SK-N-SH (cell line): ENCODE data around the gene URAD.

ENCODE experiments used
- EZH2phosphoT487 ChIP-seq: fragments of 200-600 bp; sonication (generic); IDR thresholded peaks from 2 replicates; pipeline ENCODE4 v1.6.1; 2017; ENCODE audit warnings: low read depth, mixed run types, mild to moderate bottlenecking, antibody characterized with exemption, moderate library complexity, borderline replicate concordance
- FOSL2 ChIP-seq: IDR thresholded peaks from 2 replicates; pipeline ENCODE4 v1.4.0; 2012; ENCODE audit warnings: low read depth, mild to moderate bottlenecking, moderate library complexity, borderline replicate concordance
- MEF2A ChIP-seq: IDR thresholded peaks from 2 replicates; pipeline ENCODE4 v1.4.0; 2012; ENCODE audit warnings: low read depth, borderline replicate concordance
- POLR2AphosphoS5 ChIP-seq: IDR thresholded peaks from 2 replicates; pipeline ENCODE4 v1.6.1; 2012; ENCODE audit warnings: low read depth, low read length
- RCOR1 ChIP-seq: fragments of 150-350 bp; IDR thresholded peaks from 2 replicates; pipeline ENCODE4 v1.6.1; 2017; ENCODE audit warnings: antibody characterized with exemption, low read length
- RFX5 ChIP-seq: IDR thresholded peaks from 2 replicates; pipeline ENCODE4 v1.6.1; 2012; ENCODE audit warnings: mild to moderate bottlenecking, improper control_type of control experiment, low read length
- RXRA ChIP-seq: IDR thresholded peaks from 2 replicates; pipeline ENCODE4 v1.4.0; 2012; ENCODE audit warnings: low read depth, mild to moderate bottlenecking, borderline replicate concordance
- YY1 ChIP-seq: IDR thresholded peaks from 2 replicates; pipeline ENCODE4 v1.4.0; 2012; ENCODE audit warnings: low read depth, mild to moderate bottlenecking
- TF ChIP-seq, protein P1 (sequence below): fragments of 150-350 bp; IDR thresholded peaks from 2 replicates; pipeline ENCODE4 v1.6.1; 2017; ENCODE audit warnings: antibody characterized with exemption, low read length, low read depth, borderline replicate concordance
- TF ChIP-seq, protein P2 (sequence below): IDR thresholded peaks from 2 replicates; pipeline ENCODE4 v1.4.0; 2012; ENCODE audit warnings: low read depth
- TF ChIP-seq, protein P3 (sequence below): IDR thresholded peaks from 2 replicates; pipeline ENCODE4 v1.6.1; 2012; ENCODE audit warnings: mild to moderate bottlenecking, low read depth, low read length, moderate library complexity
- TF ChIP-seq, protein P4 (sequence below): IDR thresholded peaks from 2 replicates; pipeline ENCODE4 v1.4.0; 2012; ENCODE audit warnings: low read depth, borderline replicate concordance
- TF ChIP-seq, protein P5 (sequence below): fragments of 200-600 bp; sonication (generic); IDR thresholded peaks from 2 replicates; pipeline ENCODE4 v1.6.1; 2017; ENCODE audit warnings: antibody characterized with exemption, mild to moderate bottlenecking, moderate library complexity

GRCh38 chr13:28037399-28037798 is 48.9 kb upstream of the URAD start:
- TF ChIP-seq RXRA: no peak
- no peak for TF ChIP-seq RFX5
- TF ChIP-seq, protein P1, sequence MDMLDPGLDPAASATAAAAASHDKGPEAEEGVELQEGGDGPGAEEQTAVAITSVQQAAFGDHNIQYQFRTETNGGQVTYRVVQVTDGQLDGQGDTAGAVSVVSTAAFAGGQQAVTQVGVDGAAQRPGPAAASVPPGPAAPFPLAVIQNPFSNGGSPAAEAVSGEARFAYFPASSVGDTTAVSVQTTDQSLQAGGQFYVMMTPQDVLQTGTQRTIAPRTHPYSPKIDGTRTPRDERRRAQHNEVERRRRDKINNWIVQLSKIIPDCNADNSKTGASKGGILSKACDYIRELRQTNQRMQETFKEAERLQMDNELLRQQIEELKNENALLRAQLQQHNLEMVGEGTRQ: no peak
- TF ChIP-seq YY1: no peak
- TF ChIP-seq, protein P2, sequence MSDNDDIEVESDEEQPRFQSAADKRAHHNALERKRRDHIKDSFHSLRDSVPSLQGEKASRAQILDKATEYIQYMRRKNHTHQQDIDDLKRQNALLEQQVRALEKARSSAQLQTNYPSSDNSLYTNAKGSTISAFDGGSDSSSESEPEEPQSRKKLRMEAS: no peak
- TF ChIP-seq POLR2AphosphoS5: no peak
- TF ChIP-seq, protein P3, sequence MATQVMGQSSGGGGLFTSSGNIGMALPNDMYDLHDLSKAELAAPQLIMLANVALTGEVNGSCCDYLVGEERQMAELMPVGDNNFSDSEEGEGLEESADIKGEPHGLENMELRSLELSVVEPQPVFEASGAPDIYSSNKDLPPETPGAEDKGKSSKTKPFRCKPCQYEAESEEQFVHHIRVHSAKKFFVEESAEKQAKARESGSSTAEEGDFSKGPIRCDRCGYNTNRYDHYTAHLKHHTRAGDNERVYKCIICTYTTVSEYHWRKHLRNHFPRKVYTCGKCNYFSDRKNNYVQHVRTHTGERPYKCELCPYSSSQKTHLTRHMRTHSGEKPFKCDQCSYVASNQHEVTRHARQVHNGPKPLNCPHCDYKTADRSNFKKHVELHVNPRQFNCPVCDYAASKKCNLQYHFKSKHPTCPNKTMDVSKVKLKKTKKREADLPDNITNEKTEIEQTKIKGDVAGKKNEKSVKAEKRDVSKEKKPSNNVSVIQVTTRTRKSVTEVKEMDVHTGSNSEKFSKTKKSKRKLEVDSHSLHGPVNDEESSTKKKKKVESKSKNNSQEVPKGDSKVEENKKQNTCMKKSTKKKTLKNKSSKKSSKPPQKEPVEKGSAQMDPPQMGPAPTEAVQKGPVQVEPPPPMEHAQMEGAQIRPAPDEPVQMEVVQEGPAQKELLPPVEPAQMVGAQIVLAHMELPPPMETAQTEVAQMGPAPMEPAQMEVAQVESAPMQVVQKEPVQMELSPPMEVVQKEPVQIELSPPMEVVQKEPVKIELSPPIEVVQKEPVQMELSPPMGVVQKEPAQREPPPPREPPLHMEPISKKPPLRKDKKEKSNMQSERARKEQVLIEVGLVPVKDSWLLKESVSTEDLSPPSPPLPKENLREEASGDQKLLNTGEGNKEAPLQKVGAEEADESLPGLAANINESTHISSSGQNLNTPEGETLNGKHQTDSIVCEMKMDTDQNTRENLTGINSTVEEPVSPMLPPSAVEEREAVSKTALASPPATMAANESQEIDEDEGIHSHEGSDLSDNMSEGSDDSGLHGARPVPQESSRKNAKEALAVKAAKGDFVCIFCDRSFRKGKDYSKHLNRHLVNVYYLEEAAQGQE: no peak
- TF ChIP-seq, protein P4, sequence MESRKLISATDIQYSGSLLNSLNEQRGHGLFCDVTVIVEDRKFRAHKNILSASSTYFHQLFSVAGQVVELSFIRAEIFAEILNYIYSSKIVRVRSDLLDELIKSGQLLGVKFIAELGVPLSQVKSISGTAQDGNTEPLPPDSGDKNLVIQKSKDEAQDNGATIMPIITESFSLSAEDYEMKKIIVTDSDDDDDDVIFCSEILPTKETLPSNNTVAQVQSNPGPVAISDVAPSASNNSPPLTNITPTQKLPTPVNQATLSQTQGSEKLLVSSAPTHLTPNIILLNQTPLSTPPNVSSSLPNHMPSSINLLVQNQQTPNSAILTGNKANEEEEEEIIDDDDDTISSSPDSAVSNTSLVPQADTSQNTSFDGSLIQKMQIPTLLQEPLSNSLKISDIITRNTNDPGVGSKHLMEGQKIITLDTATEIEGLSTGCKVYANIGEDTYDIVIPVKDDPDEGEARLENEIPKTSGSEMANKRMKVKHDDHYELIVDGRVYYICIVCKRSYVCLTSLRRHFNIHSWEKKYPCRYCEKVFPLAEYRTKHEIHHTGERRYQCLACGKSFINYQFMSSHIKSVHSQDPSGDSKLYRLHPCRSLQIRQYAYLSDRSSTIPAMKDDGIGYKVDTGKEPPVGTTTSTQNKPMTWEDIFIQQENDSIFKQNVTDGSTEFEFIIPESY: no peak
- TF ChIP-seq, protein P5, sequence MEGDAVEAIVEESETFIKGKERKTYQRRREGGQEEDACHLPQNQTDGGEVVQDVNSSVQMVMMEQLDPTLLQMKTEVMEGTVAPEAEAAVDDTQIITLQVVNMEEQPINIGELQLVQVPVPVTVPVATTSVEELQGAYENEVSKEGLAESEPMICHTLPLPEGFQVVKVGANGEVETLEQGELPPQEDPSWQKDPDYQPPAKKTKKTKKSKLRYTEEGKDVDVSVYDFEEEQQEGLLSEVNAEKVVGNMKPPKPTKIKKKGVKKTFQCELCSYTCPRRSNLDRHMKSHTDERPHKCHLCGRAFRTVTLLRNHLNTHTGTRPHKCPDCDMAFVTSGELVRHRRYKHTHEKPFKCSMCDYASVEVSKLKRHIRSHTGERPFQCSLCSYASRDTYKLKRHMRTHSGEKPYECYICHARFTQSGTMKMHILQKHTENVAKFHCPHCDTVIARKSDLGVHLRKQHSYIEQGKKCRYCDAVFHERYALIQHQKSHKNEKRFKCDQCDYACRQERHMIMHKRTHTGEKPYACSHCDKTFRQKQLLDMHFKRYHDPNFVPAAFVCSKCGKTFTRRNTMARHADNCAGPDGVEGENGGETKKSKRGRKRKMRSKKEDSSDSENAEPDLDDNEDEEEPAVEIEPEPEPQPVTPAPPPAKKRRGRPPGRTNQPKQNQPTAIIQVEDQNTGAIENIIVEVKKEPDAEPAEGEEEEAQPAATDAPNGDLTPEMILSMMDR: no peak
- TF ChIP-seq FOSL2: no peak
- TF ChIP-seq RCOR1: no peak
- no peak for TF ChIP-seq EZH2phosphoT487
- no peak for TF ChIP-seq MEF2A
